ENCODE measurements around the gene CST3. TPM values are rescaled to one million over a fixed set of nuclear protein-coding genes. Genes with fewer than 3 reads are reported as not detected.
"Not testable (repeated sequence)": the region's sequence is repeated elsewhere in the genome, so short reads cannot be mapped to it uniquely, and the experiment has no call there.

The CST3 gene
- total RNA-seq, 1 experiment from 2014 or later: 262 TPM

DNA sequence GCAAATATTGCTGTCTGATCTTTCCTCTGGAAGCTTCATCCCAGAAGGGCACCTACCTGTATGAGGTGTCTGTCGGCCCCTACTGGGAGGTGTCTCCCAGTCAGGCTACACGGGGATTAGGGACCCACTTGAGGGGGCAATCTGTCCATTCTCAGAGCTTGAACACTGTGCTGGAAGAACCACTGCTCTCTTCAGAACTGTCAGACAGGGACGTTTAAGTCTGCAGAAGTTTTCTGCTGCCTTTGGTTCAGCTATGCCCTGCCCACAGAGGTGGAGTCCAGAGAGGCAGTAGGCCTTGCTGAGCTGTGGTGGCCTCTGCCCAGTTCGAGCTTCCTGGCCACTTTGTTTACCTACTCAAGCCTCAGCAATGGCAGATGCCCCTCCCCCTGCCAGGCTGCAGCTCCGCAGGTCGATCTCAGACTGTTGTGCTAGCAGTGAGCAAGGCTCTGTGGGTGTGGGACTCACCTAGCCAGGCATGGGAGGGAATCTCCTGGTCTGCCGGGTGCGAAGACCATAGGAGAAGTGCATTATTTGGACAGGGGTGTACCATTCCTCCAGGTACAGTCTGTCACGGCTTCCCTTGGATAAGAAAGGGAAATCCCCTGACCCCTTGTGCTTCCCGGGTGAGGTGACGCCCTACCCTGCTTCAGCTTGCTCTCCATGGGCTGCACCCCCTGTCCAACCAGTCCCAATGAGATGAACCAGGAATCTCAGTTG is 16.9 kb downstream of the CST3 start:
- Histone ChIP-seq H3F3A (ENCODE audit: insufficient read depth, low read depth) (peaks cover 12% of the 10 kb centered on the region), H3K4me1 (replicated peaks; ENCODE audit: insufficient read depth) (peaks cover 12% of the 10 kb centered on the region)
- H3K9me3 ChIP-seq (ENCODE audit: insufficient read depth, low read depth); H3K9me2 ChIP-seq (ENCODE audit: insufficient read depth); H3K4me2 ChIP-seq; H2AFZ ChIP-seq; H3K27me3 ChIP-seq (ENCODE audit: insufficient read depth, low read depth); H3K4me3 ChIP-seq; H3K79me2 ChIP-seq (ENCODE audit: low read depth); BruUV-seq (replicated peaks); DNase-seq; POLR2A ChIA-PET (ENCODE audit: unreplicated experiment); H3K36me3 ChIP-seq (ENCODE audit: low read depth); H3K27ac ChIP-seq; CTCF ChIA-PET; H4K20me1 ChIP-seq (ENCODE audit: insufficient read depth): not testable (repeated sequence)
- intact Hi-C loops (cut with micrococcal nuclease; ENCODE audit: unreplicated experiment): loop anchor here (10.0 kb wide), 2 partner anchors 266 to 856 kb away; partner anchors contain the start of gene NXT1

DNA sequence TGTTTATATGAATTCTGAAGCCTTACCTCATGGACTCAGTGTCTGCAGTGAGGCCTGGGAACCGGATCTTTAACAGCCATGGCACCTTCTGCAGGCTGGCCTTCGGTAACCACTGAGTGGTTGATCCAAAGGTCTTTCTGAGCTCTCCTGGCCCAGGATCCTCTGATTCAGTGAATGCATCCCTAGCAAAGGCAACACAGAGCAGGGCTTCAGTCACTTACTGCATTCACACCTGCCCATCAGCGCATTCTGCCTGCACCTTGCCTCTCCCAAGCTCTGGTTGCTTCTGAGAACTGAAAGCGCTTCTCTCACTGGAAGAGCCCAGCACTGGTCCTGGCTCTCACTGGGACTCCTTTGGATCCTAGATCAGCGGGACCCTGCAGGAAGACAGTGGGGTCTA is 23.6 kb downstream of the CST3 start:
- Histone ChIP-seq H3K4me1 (replicated peaks; ENCODE audit: insufficient read depth) (no peaks in the 10 kb centered on the region), H3K4me3 (no peak overlapping the region), H3K27me3 (ENCODE audit: insufficient read depth, low read depth) (no peaks in the 10 kb centered on the region), H3K9me3 (ENCODE audit: insufficient read depth, low read depth) (no peaks in the 10 kb centered on the region), H4K20me1 (ENCODE audit: insufficient read depth) (no peaks in the 10 kb centered on the region), H3F3A (ENCODE audit: insufficient read depth, low read depth) (no peaks in the 10 kb centered on the region), H3K27ac (no peak overlapping the region), H3K9me2 (ENCODE audit: insufficient read depth) (no peaks in the 10 kb centered on the region), H3K36me3 (ENCODE audit: low read depth) (no peaks in the 10 kb centered on the region), H3K4me2 (no peak overlapping the region), H3K79me2 (ENCODE audit: low read depth) (no peaks in the 10 kb centered on the region), H2AFZ (no peak overlapping the region)
- no TSS peak for BruUV-seq (replicated peaks)
- CTCF ChIA-PET: interaction anchor here (0.7 kb wide), 1 partner anchor 230 kb away, joined by 3 read pairs; no protein-coding TSS in a partner anchor
- intact Hi-C loops (cut with micrococcal nuclease; ENCODE audit: unreplicated experiment): no loop called here
- TF ChIP-seq EZH2 (IDR thresholded peaks at IDR 0.05; ENCODE audit: low read depth): no peak
- TF ChIP-seq, protein P1, sequence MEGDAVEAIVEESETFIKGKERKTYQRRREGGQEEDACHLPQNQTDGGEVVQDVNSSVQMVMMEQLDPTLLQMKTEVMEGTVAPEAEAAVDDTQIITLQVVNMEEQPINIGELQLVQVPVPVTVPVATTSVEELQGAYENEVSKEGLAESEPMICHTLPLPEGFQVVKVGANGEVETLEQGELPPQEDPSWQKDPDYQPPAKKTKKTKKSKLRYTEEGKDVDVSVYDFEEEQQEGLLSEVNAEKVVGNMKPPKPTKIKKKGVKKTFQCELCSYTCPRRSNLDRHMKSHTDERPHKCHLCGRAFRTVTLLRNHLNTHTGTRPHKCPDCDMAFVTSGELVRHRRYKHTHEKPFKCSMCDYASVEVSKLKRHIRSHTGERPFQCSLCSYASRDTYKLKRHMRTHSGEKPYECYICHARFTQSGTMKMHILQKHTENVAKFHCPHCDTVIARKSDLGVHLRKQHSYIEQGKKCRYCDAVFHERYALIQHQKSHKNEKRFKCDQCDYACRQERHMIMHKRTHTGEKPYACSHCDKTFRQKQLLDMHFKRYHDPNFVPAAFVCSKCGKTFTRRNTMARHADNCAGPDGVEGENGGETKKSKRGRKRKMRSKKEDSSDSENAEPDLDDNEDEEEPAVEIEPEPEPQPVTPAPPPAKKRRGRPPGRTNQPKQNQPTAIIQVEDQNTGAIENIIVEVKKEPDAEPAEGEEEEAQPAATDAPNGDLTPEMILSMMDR (conservative IDR thresholded peaks at IDR 0.05): no peak
- no peak for DNase-seq
- POLR2A ChIA-PET (ENCODE audit: unreplicated experiment): no interaction called here

DNA sequence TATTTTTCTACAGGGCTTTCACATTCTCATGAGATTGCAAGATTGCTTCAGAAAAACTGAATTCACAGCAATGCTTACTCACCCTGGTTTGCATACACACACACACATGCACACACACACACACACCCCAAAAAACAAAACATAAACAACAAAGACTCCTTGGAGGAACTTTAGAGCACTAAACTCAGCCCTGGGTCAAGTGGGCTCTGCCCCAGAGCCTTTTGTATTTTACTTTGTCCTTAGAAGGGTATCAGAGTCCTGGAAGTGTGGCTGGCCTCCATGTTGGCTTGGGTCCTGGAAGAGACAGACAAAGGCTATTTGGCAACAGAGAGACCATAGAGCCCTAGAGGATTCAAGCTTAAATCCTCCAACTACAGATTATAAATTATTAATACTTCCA is 24.1 kb downstream of the CST3 start:
- intact Hi-C loops (cut with micrococcal nuclease; ENCODE audit: unreplicated experiment): no loop called here
- ChIA-PET CTCF (interaction anchor here (0.6 kb wide), 1 partner anchor 12 kb away, joined by 3 read pairs; no protein-coding TSS in a partner anchor), POLR2A (ENCODE audit: unreplicated experiment) (no interaction called here)
- BruUV-seq (replicated peaks): no TSS peak
- no peak for TF ChIP-seq EZH2 (IDR thresholded peaks at IDR 0.05; ENCODE audit: low read depth)
- no peaks in the 10 kb centered on the region for H3K9me3 ChIP-seq (ENCODE audit: insufficient read depth, low read depth)
- H3K4me2 ChIP-seq: no peak overlapping the region
- no peaks in the 10 kb centered on the region for H3K4me1 ChIP-seq (replicated peaks; ENCODE audit: insufficient read depth)
- no peaks in the 10 kb centered on the region for H3K36me3 ChIP-seq (ENCODE audit: low read depth)
- H4K20me1 ChIP-seq (ENCODE audit: insufficient read depth): no peaks in the 10 kb centered on the region
- no peaks in the 10 kb centered on the region for H3K27me3 ChIP-seq (ENCODE audit: insufficient read depth, low read depth)
- H3K27ac ChIP-seq: no peak overlapping the region
- H3K9me2 ChIP-seq (ENCODE audit: insufficient read depth): no peaks in the 10 kb centered on the region
- H3K79me2 ChIP-seq (ENCODE audit: low read depth): no peaks in the 10 kb centered on the region
- H3F3A ChIP-seq (ENCODE audit: insufficient read depth, low read depth): no peaks in the 10 kb centered on the region
- no peak overlapping the region for H2AFZ ChIP-seq
- DNase-seq: no peak
- H3K4me3 ChIP-seq: no peak overlapping the region

DNA sequence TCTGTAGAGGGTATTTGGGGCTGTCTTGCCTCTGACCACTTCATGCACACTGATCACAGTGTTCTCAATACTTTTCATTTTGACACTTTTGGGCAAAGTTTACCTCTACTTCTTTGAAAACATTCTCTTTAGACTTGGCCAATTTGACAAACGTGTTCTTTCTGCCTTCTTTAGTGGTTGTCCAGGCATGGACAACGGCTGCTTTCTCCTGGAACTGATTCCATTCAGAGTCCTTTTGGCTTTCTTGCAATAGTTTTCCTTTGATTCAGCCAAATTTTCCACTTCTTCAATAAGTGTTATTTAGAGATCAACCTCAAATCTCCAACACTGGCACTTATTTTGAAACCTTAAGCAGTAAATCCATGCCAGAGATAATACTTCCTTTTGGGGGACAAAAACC is 25.4 kb downstream of the CST3 start:
- Histone ChIP-seq H3K4me2 (no peak overlapping the region), H3K79me2 (ENCODE audit: low read depth) (no peaks in the 10 kb centered on the region), H2AFZ (no peak overlapping the region), H4K20me1 (ENCODE audit: insufficient read depth) (no peaks in the 10 kb centered on the region), H3K9me2 (ENCODE audit: insufficient read depth) (no peaks in the 10 kb centered on the region), H3K27me3 (ENCODE audit: insufficient read depth, low read depth) (no peaks in the 10 kb centered on the region), H3K9me3 (ENCODE audit: insufficient read depth, low read depth) (no peaks in the 10 kb centered on the region), H3K27ac (no peak overlapping the region), H3K36me3 (ENCODE audit: low read depth) (no peaks in the 10 kb centered on the region), H3K4me1 (replicated peaks; ENCODE audit: insufficient read depth) (no peaks in the 10 kb centered on the region), H3F3A (ENCODE audit: insufficient read depth, low read depth) (no peaks in the 10 kb centered on the region), H3K4me3 (no peak overlapping the region)
- no TSS peak for BruUV-seq (replicated peaks)
- intact Hi-C loops (cut with micrococcal nuclease; ENCODE audit: unreplicated experiment): no loop called here
- TF ChIP-seq, protein P1 (conservative IDR thresholded peaks at IDR 0.05): no peak
- no peak for TF ChIP-seq EZH2 (IDR thresholded peaks at IDR 0.05; ENCODE audit: low read depth)
- no peak for DNase-seq
- ChIA-PET POLR2A (ENCODE audit: unreplicated experiment) (no interaction called here), CTCF (no interaction called here)
